IMR-90 (cell line): ENCODE measurements around the gene CCDC13. TPM values are rescaled to one million over a fixed set of nuclear protein-coding genes. Genes with fewer than 3 reads are reported as not detected.

Source experiments
- ATAC-seq: fragments of 200-7000 bp; cut with Tn5 transposase; 2 replicates; pipeline ENCODE4 v1.9.1; 2020; ENCODE audit warnings: low read depth, mild to moderate bottlenecking, moderate library complexity
- Bru-seq: library from RNA; stranded (reverse); fragments of 400-500 nt; gene quantifications from one replicate; lab custom pipeline; 2021; lab: Mats Ljungman, UMichigan
- BruChase-seq, 2 experiments: library from RNA; stranded (reverse); fragments of 400-500 nt; gene quantifications; one replicate each; lab custom pipeline; 2021; lab: Mats Ljungman, UMichigan
- BruUV-seq: library from RNA; stranded (reverse); fragments of 400-500 nt; replicated peaks from 2 replicates; lab custom pipeline; 2021; lab: Mats Ljungman, UMichigan
- CTCF ChIA-PET: fragments of 300-600 bp; formaldehyde crosslinking; extraction: SDS; loops from one replicate; lab custom pipeline; 2021; ENCODE audit warnings: antibody characterized with exemption; lab: Yijun Ruan, JAX
- POLR2A ChIA-PET: fragments of 300-600 bp; sonication (Branson Sonifier 250); formaldehyde crosslinking; loops from one replicate; lab custom pipeline; 2022; ENCODE audit warnings: antibody characterized with exemption; ENCODE audit not compliant: unreplicated experiment; lab: Charles Lee
- DNase-seq: peaks from one replicate; pipeline ENCODE4 v3.0.0; 2013
- H2AFZ ChIP-seq: replicated peaks from 2 replicates; pipeline ENCODE3; 2013; ENCODE audit warnings: low read length, mild to moderate bottlenecking; ENCODE audit not compliant: poor library complexity
- H2AK5ac ChIP-seq: 2 replicates; pipeline ENCODE4 v1.6.1; 2013; ENCODE audit warnings: low read depth, low read length, inconsistent platforms
- H2AK9ac ChIP-seq: replicated peaks from 2 replicates; pipeline ENCODE3; 2013; ENCODE audit warnings: mild to moderate bottlenecking, low read depth, low read length, moderate library complexity; ENCODE audit not compliant: poor library complexity
- H2BK120ac ChIP-seq: 2 replicates; pipeline ENCODE4 v1.6.1; 2013; ENCODE audit warnings: low read depth, low read length, inconsistent platforms
- H2BK15ac ChIP-seq: 3 replicates; pipeline ENCODE4 v1.6.1; 2013; ENCODE audit warnings: low read depth, low read length, inconsistent platforms
- H2BK20ac ChIP-seq: 2 replicates; pipeline ENCODE4 v1.6.1; 2013; ENCODE audit warnings: low read depth, mild to moderate bottlenecking, inconsistent platforms, low read length, moderate library complexity
- H2BK5ac ChIP-seq: 2 replicates; pipeline ENCODE4 v1.6.1; 2013; ENCODE audit warnings: mild to moderate bottlenecking, low read depth, low read length, inconsistent platforms; ENCODE audit not compliant: poor library complexity, severe bottlenecking
- H3K14ac ChIP-seq: replicated peaks from 2 replicates; pipeline ENCODE4 v1.6.1; 2013; ENCODE audit warnings: low read depth, low read length, inconsistent platforms
- H3K18ac ChIP-seq: 2 replicates; pipeline ENCODE4 v1.6.1; 2013; ENCODE audit warnings: low read depth, low read length, control low read depth
- H3K23ac ChIP-seq: 2 replicates; pipeline ENCODE4 v1.6.1; 2013; ENCODE audit warnings: low read depth, low read length, inconsistent platforms
- H3K27ac ChIP-seq: 2 replicates; pipeline ENCODE4 v1.5.1; 2013; ENCODE audit warnings: mild to moderate bottlenecking, control low read depth, low read length; ENCODE audit not compliant: insufficient read depth
- H3K27me3 ChIP-seq: 2 replicates; pipeline ENCODE4 v1.6.1; 2013; ENCODE audit warnings: low read length; ENCODE audit not compliant: control insufficient read depth, insufficient read depth
- H3K36me3 ChIP-seq: 2 replicates; pipeline ENCODE4 v1.6.1; 2013; ENCODE audit warnings: low read length, mixed read lengths; ENCODE audit not compliant: control insufficient read depth, insufficient read depth
- H3K4ac ChIP-seq: 2 replicates; pipeline ENCODE4 v1.6.1; 2013; ENCODE audit warnings: low read depth, low read length, inconsistent platforms
- H3K4me1 ChIP-seq: 2 replicates; pipeline ENCODE4 v1.6.1; 2013; ENCODE audit warnings: low read length, mixed read lengths; ENCODE audit not compliant: control insufficient read depth, insufficient read depth
- H3K4me2 ChIP-seq: 2 replicates; pipeline ENCODE4 v1.6.1; 2013; ENCODE audit warnings: low read depth, mild to moderate bottlenecking, control low read depth, low read length, moderate library complexity
- H3K4me3 ChIP-seq: 2 replicates; pipeline ENCODE4 v1.5.1; 2013; ENCODE audit warnings: low read depth, mild to moderate bottlenecking, control low read depth, low read length, moderate library complexity; ENCODE audit not compliant: insufficient read depth
- H3K56ac ChIP-seq: 2 replicates; pipeline ENCODE4 v1.6.1; 2013; ENCODE audit warnings: low read length, inconsistent platforms; ENCODE audit not compliant: insufficient read depth; ENCODE audit errors: extremely low read depth
- H3K79me1 ChIP-seq, 2 experiments: 2 replicates each; pipeline ENCODE4 v1.6.1; 2013; ENCODE audit warnings: low read length in 2 of 2, inconsistent platforms in 1 of 2, low read depth in 1 of 2
- H3K9ac ChIP-seq: 2 replicates; pipeline ENCODE4 v1.6.1; 2013; ENCODE audit warnings: low read depth, low read length, control low read depth
- H3K9me1 ChIP-seq: 2 replicates; pipeline ENCODE4 v1.6.1; 2013; ENCODE audit warnings: low read length, inconsistent platforms; ENCODE audit not compliant: insufficient read depth
- H3K9me3 ChIP-seq: 2 replicates; pipeline ENCODE4 v1.6.1; 2013; ENCODE audit warnings: low read length; ENCODE audit not compliant: control insufficient read depth, insufficient read depth
- H4K20me1 ChIP-seq: 2 replicates; pipeline ENCODE4 v1.6.1; 2013; ENCODE audit warnings: low read length, inconsistent platforms; ENCODE audit not compliant: insufficient read depth
- H4K5ac ChIP-seq: 2 replicates; pipeline ENCODE4 v1.6.1; 2013; ENCODE audit warnings: mild to moderate bottlenecking, low read depth, low read length, control low read depth
- H4K8ac ChIP-seq, 2 experiments: 2 replicates each; pipeline ENCODE4 v1.6.1; 2013; ENCODE audit warnings: low read depth in 2 of 2, low read length in 2 of 2, control low read depth in 1 of 2, inconsistent platforms in 1 of 2
- H4K91ac ChIP-seq: 2 replicates; pipeline ENCODE4 v1.6.1; 2013; ENCODE audit warnings: low read depth, low read length, inconsistent platforms; ENCODE audit not compliant: insufficient read depth
- BHLHE40 ChIP-seq: fragments of 150-350 bp; IDR thresholded peaks from 2 replicates; pipeline ENCODE4 v1.6.1; 2016; ENCODE audit warnings: mild to moderate bottlenecking, low read depth, low read length
- CEBPB ChIP-seq: IDR thresholded peaks from 2 replicates; pipeline ENCODE4 v1.6.1; 2012; ENCODE audit warnings: low read depth, low read length, improper control_type of control experiment
- CHD1 ChIP-seq: IDR thresholded peaks from 2 replicates; pipeline ENCODE4 v1.6.1; 2012; ENCODE audit warnings: low read depth, low read length, improper control_type of control experiment
- ELK1 ChIP-seq: fragments of 150-350 bp; IDR thresholded peaks from 2 replicates; pipeline ENCODE4 v1.6.1; 2016; ENCODE audit warnings: low read depth, mild to moderate bottlenecking, low read length, moderate library complexity, borderline replicate concordance
- FOS ChIP-seq: fragments of 150-350 bp; IDR thresholded peaks from 2 replicates; pipeline ENCODE4 v1.6.1; 2016; ENCODE audit warnings: low read depth, low read length
- MXI1 ChIP-seq: IDR thresholded peaks from 2 replicates; pipeline ENCODE4 v1.6.1; 2012; ENCODE audit warnings: low read depth, mild to moderate bottlenecking, low read length, moderate library complexity, borderline replicate concordance
- NFE2L2 ChIP-seq: fragments of 150-350 bp; IDR thresholded peaks from 2 replicates; pipeline ENCODE4 v1.6.1; 2016; ENCODE audit warnings: low read depth, mild to moderate bottlenecking, low read length
- POLR2A ChIP-seq: IDR thresholded peaks from 2 replicates; pipeline ENCODE4 v1.6.1; 2012; ENCODE audit warnings: mild to moderate bottlenecking, low read depth, low read length
- RAD21 ChIP-seq: IDR thresholded peaks from 2 replicates; pipeline ENCODE4 v1.6.1; 2012; ENCODE audit warnings: low read length, improper control_type of control experiment
- RCOR1 ChIP-seq: IDR thresholded peaks from 2 replicates; pipeline ENCODE4 v1.6.1; 2012; ENCODE audit warnings: mild to moderate bottlenecking, low read length, improper control_type of control experiment; ENCODE audit not compliant: insufficient replicate concordance
- SMC3 ChIP-seq: fragments of 150-350 bp; IDR thresholded peaks from 2 replicates; pipeline ENCODE4 v1.6.1; 2016; ENCODE audit warnings: low read depth, mild to moderate bottlenecking, antibody characterized with exemption, low read length, moderate library complexity
- USF2 ChIP-seq: fragments of 150-350 bp; IDR thresholded peaks from 2 replicates; pipeline ENCODE4 v1.6.1; 2017; ENCODE audit warnings: mild to moderate bottlenecking, antibody characterized with exemption, low read length, low read depth
- WGBS, 2 experiments: methylation state at CpG; one replicate each; pipeline versions ENCODE4 v1.1.5 to v1.1.7; 2013; ENCODE audit warnings: missing lambda C conversion rate in 2 of 2; ENCODE audit not compliant: insufficient read length in 1 of 2; ENCODE audit errors: extremely low coverage in 2 of 2; 5-methylcytosine and 5-hydroxymethylcytosine counted together
- dilution Hi-C: fragments of 300-500 bp; cut with HindIII; formaldehyde crosslinking; loops from one replicate; pipeline ENCODE4 v1.14.3; 2018; ENCODE audit warnings: low sequenced_read_pairs; ENCODE audit not compliant: unreplicated experiment
- in situ Hi-C: fragments of 300-500 bp; cut with MboI; formaldehyde crosslinking; loops from 3 replicates; pipeline ENCODE4 v1.14.3; 2019; ENCODE audit warnings: low sequenced_read_pairs, inconsistent platforms, mixed read lengths
- intact Hi-C: fragments of 100-400 bp; cut with micrococcal nuclease; formaldehyde crosslinking; loops from 2 replicates; pipeline ENCODE4 v1.10.0; 2022
- long read RNA-seq: library from polyadenylated mRNA; unstranded; transcript quantifications from one replicate; pipeline ENCODE4 v2.0.0, GENCODE V29; 2021; ENCODE audit not compliant: unreplicated experiment
- polyA plus RNA-seq, 3 experiments: library from polyadenylated mRNA; depleted of rRNA; stranded (reverse); fragments of >200 nt; gene quantifications; 2 replicates each; pipeline ENCODE4 v1.2.3, GENCODE V29; 2012; ENCODE audit warnings: low replicate concordance in 1 of 3
- total RNA-seq: library from RNA; depleted of rRNA; stranded (reverse); fragments of >200 nt; gene quantifications from 2 replicates; pipeline ENCODE4 v1.2.3, GENCODE V29; 2012; rRNA removed

The CCDC13 gene
- total RNA-seq (0.18 and 0.28 TPM in 2 replicates), polyA plus RNA-seq (2012; rRNA removed) (0.19 TPM in 2 replicates), Bru-seq, nascent RNA (percentile 44 among the genes with signal in this experiment), BruChase-seq, experiment 1, labeled RNA remaining after a 6-hour chase (percentile 41 among the genes with signal in this experiment), BruChase-seq, experiment 2, labeled RNA remaining after a 2-hour chase (percentile 38 among the genes with signal in this experiment)
- 0.10 TPM in 1 of 2 replicates, not detected in the other for polyA plus RNA-seq (2012; cell fraction: cytosol; rRNA removed)
- 0.17 and 0.45 TPM in 2 replicates for polyA plus RNA-seq (2012; cell fraction: nucleus; rRNA removed; ENCODE audit: low replicate concordance)
- long read RNA-seq = 0 reads

GRCh38 chr3:42772670-42773408 lies at the start of gene CCDC13:
Gene CCDC13 (minus strand): TSS chr3:42773253. CDS start chr3:42758345, 14,908 bp downstream.
- H3K4me1 ChIP-seq = peaks cover 3% of the 10 kb centered on the region; the same call in 1 of the 2 replicates
- no peak within 1 kb of the TSS for H2AK5ac ChIP-seq
- dilution Hi-C loops = no loop called here
- intact Hi-C loops = no loop called here
- peak within 1 kb of the TSS; percentile 62 to 83 for H4K8ac ChIP-seq
- ATAC-seq (peak; percentile 98), DNase-seq (peak; percentile 84)
- WGBS, 2 experiments = 8% methylated on average over 42 of the region's 63 CpGs; no CpG with 5 or more reads in 1 of the 2 experiments
- peak within 1 kb of the TSS; percentile 73 for H3K4me2 ChIP-seq
- peak within 1 kb of the TSS; percentile 48; the same call in 1 of the 2 replicates for H3K14ac ChIP-seq
- H3K18ac ChIP-seq = 0 out of 2 replicates have a peak within 1 kb of the TSS, but pooled peaks have one; percentile 8
- H2BK15ac ChIP-seq = no peak within 1 kb of the TSS; the same call in 2 of the 3 replicates
- H2BK120ac ChIP-seq = peak within 1 kb of the TSS; percentile 39; the same call in 1 of the 2 replicates
- H3K79me1 ChIP-seq = peaks cover 0 to 7% of the 10 kb centered on the region in 2 experiments; a peak in 2 of 4 replicates
- H3K4ac ChIP-seq = peak within 1 kb of the TSS; percentile 43; the same call in 1 of the 2 replicates
- BruUV-seq = no TSS peak
- peak within 1 kb of the TSS; percentile 68 for H3K9ac ChIP-seq
- H3K56ac ChIP-seq = peak within 1 kb of the TSS; percentile 81; the same call in 1 of the 2 replicates
- peak within 1 kb of the TSS; percentile 3; the same call in 1 of the 2 replicates for H2BK20ac ChIP-seq
- peak within 1 kb of the TSS; percentile 45; the same call in 1 of the 2 replicates for H3K23ac ChIP-seq
- H3K36me3 ChIP-seq = no peaks in the 10 kb centered on the region
- in situ Hi-C loops = no loop called here
- CTCF ChIA-PET = no interaction called here
- peak within 1 kb of the TSS; percentile 46 for H3K4me3 ChIP-seq
- H2AFZ ChIP-seq = peak within 1 kb of the TSS; percentile 88
- H4K5ac ChIP-seq = no peak within 1 kb of the TSS
- no peaks in the 10 kb centered on the region for H3K27me3 ChIP-seq
- no peaks in the 10 kb centered on the region for H3K9me3 ChIP-seq
- H2AK9ac ChIP-seq = peak within 1 kb of the TSS; percentile 2
- no peak within 1 kb of the TSS for H3K27ac ChIP-seq
- peak within 1 kb of the TSS; percentile 22 for H2BK5ac ChIP-seq
- no peaks in the 10 kb centered on the region for H4K20me1 ChIP-seq
- H4K91ac ChIP-seq = no peak within 1 kb of the TSS
- POLR2A ChIA-PET = no interaction called here
- 0 out of 2 replicates have a peak, but pooled peaks cover 3% of the 10 kb centered on the region for H3K9me1 ChIP-seq
- TF ChIP-seq NFE2L2 (no peak), BHLHE40 (peak; percentile 38), RCOR1 (no peak), ELK1 (no peak), MXI1 (peak; percentile 79), SMC3 (no peak), USF2 (no peak), CHD1 (no peak), RAD21 (no peak), CEBPB (no peak), POLR2A (no peak), FOS (no peak)
